GM18511 (cell line): ENCODE results near the gene LYZL4.

Experiments
- ATAC-seq: cut with Tn5 transposase; IDR thresholded peaks from one replicate; pipeline ENCODE4 v1.9.1; 2021; ENCODE audit warnings: mild to moderate bottlenecking, moderate library complexity; ENCODE audit not compliant: unreplicated experiment

LYZL4 gene

DNA sequence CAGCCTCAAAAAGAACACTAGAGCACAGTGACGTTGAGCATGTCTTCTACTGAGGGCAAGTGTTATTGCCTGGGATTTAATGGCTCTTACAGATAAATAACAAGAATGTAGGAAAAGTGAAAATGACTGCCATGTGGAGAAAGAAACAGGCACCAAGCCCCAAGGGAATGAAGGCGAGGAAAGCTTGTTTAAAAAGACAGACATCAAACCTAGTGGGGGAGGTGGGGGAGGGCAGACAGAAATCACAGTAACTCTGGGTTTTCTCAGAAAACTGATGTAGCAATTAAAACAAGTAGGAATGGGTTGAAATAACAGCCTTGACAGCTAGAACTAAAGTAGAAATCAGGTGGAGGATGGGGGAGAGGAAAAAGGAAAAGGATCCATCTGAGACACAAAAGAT is 18.4 kb upstream of the LYZL4 start:
- no peak for ATAC-seq

GRCh38 chr3:42425736-42426407 is 15.5 kb upstream of the LYZL4 start:
- no peak for ATAC-seq

DNA sequence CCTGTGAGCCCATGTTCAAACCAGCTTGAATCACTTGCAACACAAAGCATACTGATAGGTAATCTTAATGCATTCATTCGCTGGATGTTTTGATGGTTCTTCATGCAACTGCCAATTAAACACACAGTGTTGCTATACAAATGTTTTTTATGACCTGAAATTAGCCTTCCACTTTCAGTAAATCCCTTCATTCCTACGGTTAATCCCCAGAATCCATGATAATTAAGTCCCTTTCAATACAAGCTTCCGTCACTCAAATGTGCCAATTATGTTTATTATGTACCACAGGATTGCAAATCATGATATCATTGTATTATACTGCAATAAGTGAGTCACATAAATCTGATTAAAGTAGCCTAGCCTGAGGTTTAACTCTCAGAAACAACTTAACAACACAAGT is 14.5 kb upstream of the LYZL4 start:
- ATAC-seq, result no peak

DNA sequence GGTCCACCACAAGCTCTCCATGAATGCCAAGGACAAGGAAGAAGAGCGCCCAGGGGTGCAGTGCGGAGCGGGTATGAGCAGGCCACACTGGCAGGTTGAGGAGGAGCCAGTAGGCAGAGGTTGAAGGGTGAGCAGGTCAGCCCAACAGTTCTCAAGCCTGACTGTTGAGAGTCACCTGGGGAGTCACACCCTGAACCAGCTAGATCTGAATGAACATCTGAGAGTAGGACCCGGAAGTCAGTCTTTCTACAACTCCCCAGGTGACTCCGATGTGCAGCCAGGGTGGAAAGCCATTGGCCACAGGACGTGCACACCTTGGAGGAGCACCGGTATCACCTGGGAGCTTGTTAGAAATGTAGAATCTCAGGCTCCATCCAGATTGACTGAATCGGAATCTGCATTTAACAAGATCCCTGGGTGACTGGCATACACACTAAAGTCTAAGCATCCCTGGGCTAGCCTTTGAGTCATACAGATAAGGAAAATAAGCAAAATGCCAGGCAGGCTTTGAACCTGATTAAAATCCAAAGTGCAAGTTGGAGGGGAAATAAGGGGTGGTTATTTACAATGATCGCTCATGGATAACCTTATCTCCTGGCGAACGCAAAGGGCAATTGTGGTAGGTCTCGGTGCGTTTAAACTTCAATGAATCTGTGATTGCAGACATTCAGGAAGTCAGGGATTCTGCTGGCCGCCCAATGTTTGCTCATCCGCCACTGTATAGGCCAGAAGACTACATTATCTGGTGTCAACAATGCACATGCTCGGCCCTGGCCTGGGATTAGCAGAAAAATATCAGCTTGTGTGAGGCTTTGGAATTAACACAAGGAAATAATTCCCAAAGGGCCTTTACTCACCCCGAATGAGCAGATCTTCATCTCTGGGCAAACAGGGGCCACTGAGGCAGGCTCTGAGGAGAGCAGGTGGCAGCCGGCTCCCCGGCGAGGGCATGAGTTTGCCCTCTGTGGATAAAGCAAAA is 11.7 kb upstream of the LYZL4 start:
- no peak for ATAC-seq

- no peak for ATAC-seq
These were observed 9.2 kb upstream of the LYZL4 start for GRCh38 chr3:42419563-42419962.

- no peak for ATAC-seq
These were observed 2.2 kb upstream of the LYZL4 start for GRCh38 chr3:42412526-42413155.

- no peak for ATAC-seq
These were observed 1.0 kb upstream of the LYZL4 start for GRCh38 chr3:42411429-42411828.

DNA sequence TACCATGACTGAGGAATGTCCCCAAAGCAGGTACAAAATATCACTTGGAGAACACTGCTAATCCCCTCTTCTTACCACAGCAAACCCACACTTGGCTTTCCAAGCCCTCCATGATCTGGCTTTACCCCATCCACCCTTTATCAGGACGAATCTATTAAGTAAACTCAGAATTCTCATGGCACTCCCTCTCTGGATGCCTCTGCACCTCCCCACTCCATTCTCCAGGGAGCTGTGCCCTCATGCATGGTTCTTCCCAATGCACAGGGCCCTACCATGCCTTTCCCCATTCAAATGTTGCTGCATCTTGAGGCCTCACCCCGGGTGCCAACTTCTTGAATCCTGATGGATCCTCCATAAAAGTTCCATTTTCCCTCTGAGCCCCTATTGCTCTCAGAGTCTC is 2.3 kb downstream of the LYZL4 start:
- ATAC-seq, result no peak

DNA sequence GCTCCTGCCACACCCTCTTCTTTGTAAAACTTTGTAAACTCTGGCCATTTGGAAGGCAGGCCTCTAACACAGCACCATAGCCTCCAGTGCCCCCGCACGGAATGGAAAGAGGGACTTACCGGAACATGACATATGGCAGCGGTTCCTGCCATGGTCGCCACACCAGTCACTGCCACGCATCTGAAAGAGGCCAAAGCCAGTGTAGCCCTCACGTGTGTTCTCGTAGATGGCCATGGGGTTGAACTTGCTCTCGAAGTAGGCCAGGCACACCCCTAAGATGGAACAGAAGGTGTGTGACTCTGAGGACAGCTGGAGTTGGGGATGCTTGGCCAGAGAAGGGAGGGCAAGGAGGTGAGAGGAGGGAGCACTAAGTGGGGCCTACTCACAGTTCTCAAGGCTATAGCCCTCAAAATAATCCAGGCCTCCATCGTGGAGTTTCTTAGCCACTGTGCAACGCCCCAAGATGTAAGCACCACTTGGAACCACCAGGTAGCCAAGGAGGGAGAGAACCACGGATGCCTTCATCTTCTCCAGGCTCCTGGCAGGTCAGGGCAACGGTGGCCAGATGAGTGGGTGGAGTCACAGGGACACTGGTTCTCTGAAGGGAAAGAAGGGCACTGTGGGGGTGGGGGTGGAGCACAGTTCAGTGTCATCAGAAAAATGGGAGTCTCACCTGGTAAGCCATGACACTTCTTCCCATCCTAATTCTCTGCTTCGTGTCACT is 3.5 kb downstream of the LYZL4 start:
- no peak for ATAC-seq

DNA sequence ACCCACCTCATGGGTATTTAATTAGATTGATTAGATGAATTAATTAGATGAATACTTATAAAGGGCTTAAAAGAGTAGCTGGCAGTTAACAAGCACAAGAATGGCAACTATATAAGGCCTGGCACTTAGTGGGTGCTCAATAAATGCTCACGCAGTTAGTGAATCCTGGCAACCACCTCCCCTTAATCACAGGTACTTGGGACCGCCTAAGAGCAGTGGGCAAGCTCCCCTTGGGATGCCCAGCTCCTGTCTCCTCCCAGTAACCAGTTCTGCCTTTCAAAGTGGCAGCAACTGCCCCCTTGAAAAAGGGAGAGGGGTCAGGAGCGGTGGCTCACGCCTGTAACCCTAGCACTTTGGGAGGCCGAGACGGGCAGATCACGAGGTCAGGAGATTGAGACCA is 4.6 kb downstream of the LYZL4 start:
- no peak for ATAC-seq

GRCh38 chr3:42403737-42404136 is 6.7 kb downstream of the LYZL4 start:
- ATAC-seq, result no peak

DNA sequence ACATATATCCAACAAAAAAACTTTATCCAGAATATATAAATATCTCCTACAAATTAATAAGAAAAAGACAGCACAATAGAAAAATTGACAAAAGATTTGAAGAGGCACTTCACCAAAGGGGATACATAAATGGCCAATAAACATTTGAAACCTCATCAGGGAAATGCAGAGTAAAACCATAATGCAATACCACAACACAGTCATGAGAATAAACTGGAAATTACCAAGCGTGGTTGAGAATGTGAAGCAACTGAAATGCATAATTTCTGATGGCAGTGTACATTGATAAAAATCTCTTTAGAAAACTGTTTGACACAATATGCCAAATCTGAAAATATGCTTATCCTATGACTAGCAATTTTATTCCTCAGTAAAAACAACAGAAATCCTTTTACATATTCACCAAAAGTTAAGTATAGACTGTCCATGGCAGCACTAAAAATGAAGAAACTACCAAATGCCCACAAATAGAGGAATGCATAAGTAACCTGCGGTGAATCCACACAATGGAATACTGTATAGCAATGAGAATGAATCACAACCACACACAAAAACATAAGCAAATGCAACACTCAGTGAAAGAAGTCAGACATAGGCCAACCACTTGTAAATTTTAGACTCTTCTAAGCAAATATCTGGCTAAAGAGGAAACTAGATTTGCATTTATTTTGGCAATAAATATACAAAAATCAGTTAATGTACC is 7.9 kb downstream of the LYZL4 start:
- ATAC-seq, result no peak

GRCh38 chr3:42398080-42398479 is 12.3 kb downstream of the LYZL4 start:
- ATAC-seq, result no peak

GRCh38 chr3:42397644-42398043 is 12.8 kb downstream of the LYZL4 start:
- ATAC-seq, result no peak

DNA sequence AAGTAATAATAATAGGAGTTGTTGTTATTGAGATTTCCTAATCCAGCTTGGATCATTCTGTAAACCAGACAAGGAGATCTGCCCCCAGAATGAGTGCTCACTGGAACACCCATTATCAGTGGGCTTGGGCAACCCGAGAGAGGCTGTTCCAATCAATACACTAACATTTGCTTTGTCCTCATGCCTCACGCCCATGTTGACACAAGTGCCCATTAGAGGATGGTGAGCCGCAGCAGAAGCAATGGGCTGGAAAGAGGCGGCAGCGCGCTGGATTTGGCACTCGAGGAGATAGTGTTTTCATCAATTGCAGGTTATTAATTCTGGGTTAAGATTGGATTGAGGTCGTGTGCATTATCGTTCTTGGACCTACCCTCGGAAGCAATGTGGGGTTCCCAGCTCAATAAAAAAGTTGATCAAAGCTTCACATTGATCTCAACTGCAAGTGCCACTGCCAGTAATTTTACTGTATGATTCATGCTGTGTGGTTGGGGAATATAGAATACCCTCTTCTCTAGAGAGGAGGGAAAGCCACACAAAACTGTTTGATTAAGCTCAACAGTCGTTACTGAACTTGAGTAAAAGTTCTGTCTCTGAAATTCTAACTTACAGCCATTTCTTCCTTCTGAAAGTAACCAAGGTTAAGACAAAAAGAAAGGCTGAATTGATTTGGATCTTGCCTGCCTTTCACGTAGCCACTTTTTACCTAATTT is 15.7 kb downstream of the LYZL4 start:
- no peak for ATAC-seq

DNA sequence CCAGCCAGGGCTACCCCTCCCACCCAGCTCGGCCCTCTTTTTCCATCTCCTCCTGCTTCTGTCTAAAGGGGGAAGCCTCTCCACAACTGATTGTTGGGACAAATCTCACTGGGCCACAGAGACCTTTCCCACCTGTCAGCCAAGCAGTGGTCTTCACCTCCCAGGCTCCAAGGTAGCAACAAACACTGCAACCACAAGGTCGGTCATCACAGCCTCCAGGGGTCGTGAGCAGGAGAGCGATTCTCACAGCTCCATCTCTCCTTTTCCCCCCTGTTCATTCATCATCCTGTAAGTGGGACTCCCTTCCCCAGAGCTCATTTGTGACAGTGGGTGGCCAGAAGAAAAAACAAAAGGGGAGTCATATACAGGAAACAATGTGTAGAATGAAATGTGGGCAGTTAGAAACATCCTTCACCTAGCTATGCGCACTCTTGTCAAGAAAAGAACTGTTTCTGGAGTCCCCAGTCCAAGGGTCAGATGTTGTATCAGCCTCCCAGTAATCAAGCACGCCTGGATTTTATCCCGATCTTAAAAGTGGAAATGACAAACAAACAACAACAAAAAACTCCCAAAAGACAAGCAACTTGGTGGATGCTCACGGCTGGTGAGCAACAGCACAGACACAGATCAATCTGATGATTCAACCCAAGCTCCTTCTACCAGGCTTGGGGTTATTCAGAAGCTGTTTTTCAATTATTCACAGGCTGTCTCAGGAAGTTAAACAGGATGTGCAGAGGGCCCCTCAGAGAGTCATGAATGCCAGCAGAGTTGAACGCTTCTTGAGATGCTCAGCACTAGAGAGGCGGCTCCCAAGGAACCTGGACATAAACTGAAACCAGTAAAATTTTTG is 22.4 kb downstream of the LYZL4 start:
- no peak for ATAC-seq

- ATAC-seq, result no peak
These were observed 28.8 kb downstream of the LYZL4 start for GRCh38 chr3:42381551-42382082.

- ATAC-seq, result no peak
These were observed 32.7 kb downstream of the LYZL4 start for GRCh38 chr3:42377681-42378080.

DNA sequence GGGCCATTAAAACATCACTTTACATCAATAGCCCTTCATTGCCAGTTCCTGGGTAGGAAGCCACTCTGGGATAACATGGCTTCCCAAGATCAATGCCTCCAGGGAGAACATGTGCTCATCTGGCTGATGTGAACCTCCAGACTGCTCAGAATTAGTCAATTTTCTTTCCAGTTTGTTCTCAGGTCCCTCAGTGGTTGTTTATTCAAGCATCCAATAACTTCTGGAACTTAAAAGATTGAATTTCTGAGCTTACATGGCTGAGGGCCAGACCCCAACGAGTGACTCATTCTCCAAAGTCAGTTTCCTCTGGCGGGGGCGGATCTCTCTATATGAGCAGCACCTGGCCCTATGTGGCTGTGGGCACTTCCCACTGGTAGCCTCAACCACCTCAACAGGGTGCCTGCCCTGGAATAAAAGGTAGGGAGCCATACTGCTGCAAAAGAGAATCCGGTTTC is 34.0 kb downstream of the LYZL4 start:
- no peak for ATAC-seq
